Stimulated activated CD4-positive, alpha-beta T cell treated with anti-CD3 and anti-CD28 coated beads, TNF-alpha, amount 100 ng/mL, for 4 hours (primary cell): ENCODE results near the gene TAF13.
"Not testable (repeated sequence)": the region's sequence is repeated elsewhere in the genome, so short reads cannot be mapped to it uniquely, and the experiment has no call there.

Experiments
- DNase-seq, 3 experiments: peaks; one replicate each; pipeline ENCODE4 v3.0.0-alpha.2; 2020; ENCODE audit warnings: low read depth in 3 of 3

The TAF13 gene

GRCh38 chr1:109047339-109047738, 28.5 kb downstream of the TAF13 start:
- DNase-seq: no peak

GRCh38 chr1:109046671-109047070, 29.1 kb downstream of the TAF13 start:
- no peak for DNase-seq

- no peak for DNase-seq
Measured at GRCh38 chr1:109045595-109045994, 30.2 kb downstream of the TAF13 start.

GRCh38 chr1:109041621-109042468, 34.0 kb downstream of the TAF13 start, which contains the start of gene WDR47:
Gene WDR47 (minus strand): TSS chr1:109042102. CDS start chr1:109023512, 18,590 bp downstream.
- peak; percentile 82 to 92 (median 90) for DNase-seq

GRCh38 chr1:109040989-109041620, 34.7 kb downstream of the TAF13 start:
- peak in 1 of 3 experiments; percentile 9 for DNase-seq

- no peak for DNase-seq
Measured at GRCh38 chr1:109040627-109040988, 35.2 kb downstream of the TAF13 start.

GRCh38 chr1:109034382-109034781, 41.4 kb downstream of the TAF13 start:
- no peak for DNase-seq

GRCh38 chr1:109029493-109029892, 46.3 kb downstream of the TAF13 start:
- DNase-seq: not testable (repeated sequence)

GRCh38 chr1:109027841-109028240, 48.0 kb downstream of the TAF13 start:
- DNase-seq: no peak

GRCh38 chr1:109025694-109026093, 50.1 kb downstream of the TAF13 start:
- no peak for DNase-seq

GRCh38 chr1:109024646-109025045, 51.2 kb downstream of the TAF13 start:
- no peak for DNase-seq

GRCh38 chr1:109020693-109021257, 55.0 kb downstream of the TAF13 start:
- no peak for DNase-seq

- not testable (repeated sequence) for DNase-seq
Measured at GRCh38 chr1:109017719-109018118, 58.1 kb downstream of the TAF13 start.

GRCh38 chr1:109017134-109017533, 58.7 kb downstream of the TAF13 start:
- no peak for DNase-seq
